Brain microvascular endothelial cell (primary cell): ENCODE data around the gene METTL6.

Experiments
- DNase-seq: peaks from one replicate; pipeline ENCODE4 v3.0.0-alpha.2; 2020
- H3K27ac ChIP-seq: fragments of 250-450 bp; sonication (Bioruptor Pico); 2 replicates; pipeline ENCODE4 v1.5.1; 2020; ENCODE audit warnings: mild to moderate bottlenecking, moderate library complexity
- H3K27me3 ChIP-seq: fragments of 250-450 bp; sonication (Bioruptor Pico); replicated peaks from 2 replicates; pipeline ENCODE4 v1.5.1; 2020; ENCODE audit warnings: mild to moderate bottlenecking
- H3K36me3 ChIP-seq: fragments of 250-450 bp; sonication (Bioruptor Pico); replicated peaks from 2 replicates; pipeline ENCODE4 v1.5.1; 2020; ENCODE audit warnings: mild to moderate bottlenecking
- H3K4me3 ChIP-seq: 2 replicates; pipeline ENCODE4 v1.5.1; 2011; ENCODE audit warnings: low read depth, mild to moderate bottlenecking, control low read depth, low read length, moderate library complexity
- in situ Hi-C: cut with HindIII; loops from 2 replicates; pipeline ENCODE4 v1.10.0; 2017; ENCODE audit warnings: low sequenced_read_pairs, low pct_ligation_motif_present
- TF ChIP-seq, protein P1 (sequence below): IDR thresholded peaks from 2 replicates; pipeline ENCODE4 v1.5.1; 2011; ENCODE audit warnings: low read depth, mild to moderate bottlenecking, moderate library complexity, low read length, control low read depth, inconsistent platforms; ENCODE audit errors: missing control alignments

The METTL6 gene

DNA sequence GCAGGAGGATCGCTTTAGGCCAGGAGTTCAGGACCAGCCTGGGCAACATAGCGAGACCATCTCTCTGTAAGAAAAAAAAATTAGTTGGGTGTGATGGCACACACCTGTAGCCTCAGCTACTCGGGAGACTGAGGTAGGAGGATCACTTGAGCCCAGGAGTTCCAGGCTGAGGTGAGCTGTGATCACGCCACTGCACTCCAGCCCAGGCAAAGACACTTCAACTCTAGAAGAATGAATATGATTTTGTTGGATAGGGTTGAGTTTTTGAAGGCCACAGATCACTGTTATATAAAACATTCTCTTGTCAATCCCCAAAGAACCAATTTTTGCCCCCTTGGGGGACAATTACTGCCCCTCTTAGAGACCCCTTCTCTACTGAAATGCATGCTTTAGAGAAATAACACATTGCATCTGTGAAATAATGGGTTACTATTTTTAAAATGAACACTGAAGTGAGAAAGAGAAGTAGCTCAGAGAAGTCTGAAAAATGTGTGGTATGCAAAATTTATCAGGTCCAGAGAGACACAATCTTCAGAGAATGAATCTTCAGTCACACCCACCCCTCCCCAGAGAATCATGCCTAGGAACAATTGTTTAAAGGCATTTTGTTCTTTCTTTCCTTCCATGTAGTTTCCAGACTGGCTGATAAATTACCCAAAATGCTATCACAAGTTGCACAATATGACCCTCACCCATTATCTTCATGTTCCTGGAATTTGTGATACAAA, 42.7 kb downstream of the METTL6 start:
- in situ Hi-C loops = no loop called here

DNA sequence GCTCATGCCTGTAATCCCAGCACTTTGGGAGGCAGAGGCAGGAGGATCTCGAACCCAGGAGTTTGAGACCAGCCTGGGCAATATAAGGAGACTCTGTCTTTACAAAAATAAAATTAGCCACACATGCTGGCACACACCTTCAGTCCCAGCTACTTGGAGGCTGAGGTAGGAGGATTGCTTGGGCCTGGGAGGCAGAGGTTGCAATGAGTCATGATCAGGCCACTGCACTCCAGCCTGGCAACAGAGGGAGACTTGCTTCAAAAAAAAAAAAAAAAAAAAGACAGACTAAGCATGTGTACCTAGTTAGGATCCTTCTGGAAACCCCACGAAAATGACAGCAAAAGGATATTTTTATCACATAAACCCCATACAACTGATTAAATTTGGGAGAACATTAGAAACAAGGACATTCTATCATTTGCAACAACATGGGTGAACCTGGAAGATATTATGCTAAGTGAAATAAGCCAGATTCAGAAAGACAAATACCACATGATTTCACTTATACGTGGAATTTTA, 44.9 kb downstream of the METTL6 start:
- DNase-seq = no peak
- Histone ChIP-seq H3K36me3 (no peaks in the 10 kb centered on the region), H3K4me3 (no peak overlapping the region), H3K27me3 (no peaks in the 10 kb centered on the region), H3K27ac (no peak overlapping the region)
- in situ Hi-C loops = no loop called here
- TF ChIP-seq, protein P1, sequence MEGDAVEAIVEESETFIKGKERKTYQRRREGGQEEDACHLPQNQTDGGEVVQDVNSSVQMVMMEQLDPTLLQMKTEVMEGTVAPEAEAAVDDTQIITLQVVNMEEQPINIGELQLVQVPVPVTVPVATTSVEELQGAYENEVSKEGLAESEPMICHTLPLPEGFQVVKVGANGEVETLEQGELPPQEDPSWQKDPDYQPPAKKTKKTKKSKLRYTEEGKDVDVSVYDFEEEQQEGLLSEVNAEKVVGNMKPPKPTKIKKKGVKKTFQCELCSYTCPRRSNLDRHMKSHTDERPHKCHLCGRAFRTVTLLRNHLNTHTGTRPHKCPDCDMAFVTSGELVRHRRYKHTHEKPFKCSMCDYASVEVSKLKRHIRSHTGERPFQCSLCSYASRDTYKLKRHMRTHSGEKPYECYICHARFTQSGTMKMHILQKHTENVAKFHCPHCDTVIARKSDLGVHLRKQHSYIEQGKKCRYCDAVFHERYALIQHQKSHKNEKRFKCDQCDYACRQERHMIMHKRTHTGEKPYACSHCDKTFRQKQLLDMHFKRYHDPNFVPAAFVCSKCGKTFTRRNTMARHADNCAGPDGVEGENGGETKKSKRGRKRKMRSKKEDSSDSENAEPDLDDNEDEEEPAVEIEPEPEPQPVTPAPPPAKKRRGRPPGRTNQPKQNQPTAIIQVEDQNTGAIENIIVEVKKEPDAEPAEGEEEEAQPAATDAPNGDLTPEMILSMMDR = no peak

More for the DNA sequence above, 42.7 kb downstream of the METTL6 start:
- Histone ChIP-seq H3K27me3 (no peaks in the 10 kb centered on the region), H3K4me3 (no peak overlapping the region), H3K27ac (no peak overlapping the region), H3K36me3 (no peaks in the 10 kb centered on the region)
- TF ChIP-seq, protein P1 = no peak
- no peak for DNase-seq

DNA sequence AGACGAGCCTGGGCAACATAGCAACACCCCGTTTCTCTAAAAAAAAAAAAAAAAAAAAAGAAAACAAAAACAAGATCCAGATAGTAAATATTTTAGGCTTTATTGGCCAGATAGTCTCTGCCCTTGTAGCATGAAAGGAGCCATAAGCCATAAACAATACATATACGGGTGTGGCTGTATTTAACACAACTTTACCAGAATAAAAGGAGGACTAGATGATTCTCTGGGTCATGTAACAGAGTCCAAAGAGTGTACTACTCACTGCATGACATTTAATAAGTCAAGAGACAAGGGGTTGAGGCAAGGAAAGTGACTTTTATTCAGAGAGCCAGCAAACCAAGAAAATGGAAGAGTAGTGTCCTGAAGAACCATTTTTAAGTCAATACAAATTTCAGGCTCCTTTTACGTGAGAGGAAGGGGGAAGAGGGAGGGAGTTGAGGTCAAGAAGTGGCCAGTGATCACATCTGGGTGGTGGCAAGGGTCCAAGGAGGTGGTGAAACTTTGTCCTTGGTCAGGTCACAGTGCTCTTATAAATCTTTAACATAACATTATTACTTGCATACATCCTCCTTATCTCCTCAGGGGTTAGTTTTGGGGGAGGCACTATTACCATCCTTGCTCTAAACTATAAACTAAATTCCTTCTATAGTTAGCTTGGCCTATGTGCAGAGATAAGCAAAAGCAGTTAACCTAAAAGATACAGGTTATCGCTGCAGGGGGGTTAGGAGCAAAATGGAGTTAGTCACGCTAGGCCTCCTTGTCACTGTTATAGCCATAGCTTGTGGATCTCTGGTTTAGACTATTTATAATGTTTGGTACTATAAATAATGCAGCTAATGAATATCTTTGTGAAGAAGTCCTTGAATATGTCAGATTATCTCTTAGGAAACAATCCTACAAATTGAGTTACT, 46.1 kb downstream of the METTL6 start:
- TF ChIP-seq, protein P1 = no peak
- Histone ChIP-seq H3K27me3 (no peaks in the 10 kb centered on the region), H3K4me3 (no peak overlapping the region), H3K36me3 (no peaks in the 10 kb centered on the region), H3K27ac (no peak overlapping the region)
- DNase-seq = no peak
- in situ Hi-C loops = no loop called here

DNA sequence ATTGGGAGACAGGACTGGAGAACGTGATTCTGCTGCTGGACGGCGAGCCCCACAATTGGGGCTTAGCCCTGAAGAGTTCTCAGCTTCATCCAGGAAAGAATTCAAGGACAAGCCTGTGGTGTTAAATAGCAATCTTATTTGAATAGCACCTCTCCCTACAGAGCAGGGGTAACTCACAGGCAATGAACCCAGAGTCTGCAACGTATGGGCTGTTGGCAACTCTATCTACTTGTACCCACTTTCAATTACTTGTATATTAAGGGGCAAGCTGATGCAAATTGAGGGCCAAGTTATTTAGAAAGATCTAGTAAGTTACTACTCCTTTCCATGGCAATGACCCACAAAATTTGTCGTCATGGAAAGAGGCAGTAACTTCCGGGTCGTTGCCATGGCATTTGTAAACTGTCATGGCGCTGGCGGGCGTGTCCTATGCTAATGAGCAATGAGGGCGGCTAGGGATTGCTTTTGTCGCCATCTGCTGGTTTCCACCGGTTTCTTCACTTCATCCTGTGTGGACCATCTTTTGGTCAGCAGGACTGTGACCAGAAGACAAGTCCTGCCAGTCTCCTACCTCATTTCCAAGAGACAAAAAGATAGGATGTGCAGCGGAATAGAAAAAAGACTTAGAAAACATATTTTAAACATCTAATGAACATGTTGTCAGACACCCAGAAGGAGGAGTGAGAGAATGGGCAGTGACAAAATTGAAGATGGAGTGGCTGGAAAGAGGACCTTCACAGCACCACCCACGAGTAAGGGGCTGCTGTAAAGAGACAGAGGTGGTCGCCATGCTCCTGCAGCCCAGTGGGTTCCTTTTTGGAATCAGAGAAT, 49.2 kb downstream of the METTL6 start:
- DNase-seq = peak; percentile 97
- H3K36me3 ChIP-seq = no peaks in the 10 kb centered on the region
- H3K4me3 ChIP-seq = no peak overlapping the region
- peak overlapping the region; percentile 49 for H3K27ac ChIP-seq
- TF ChIP-seq, protein P1 = peak; percentile 90
- no peaks in the 10 kb centered on the region for H3K27me3 ChIP-seq
- in situ Hi-C loops = no loop called here

DNA sequence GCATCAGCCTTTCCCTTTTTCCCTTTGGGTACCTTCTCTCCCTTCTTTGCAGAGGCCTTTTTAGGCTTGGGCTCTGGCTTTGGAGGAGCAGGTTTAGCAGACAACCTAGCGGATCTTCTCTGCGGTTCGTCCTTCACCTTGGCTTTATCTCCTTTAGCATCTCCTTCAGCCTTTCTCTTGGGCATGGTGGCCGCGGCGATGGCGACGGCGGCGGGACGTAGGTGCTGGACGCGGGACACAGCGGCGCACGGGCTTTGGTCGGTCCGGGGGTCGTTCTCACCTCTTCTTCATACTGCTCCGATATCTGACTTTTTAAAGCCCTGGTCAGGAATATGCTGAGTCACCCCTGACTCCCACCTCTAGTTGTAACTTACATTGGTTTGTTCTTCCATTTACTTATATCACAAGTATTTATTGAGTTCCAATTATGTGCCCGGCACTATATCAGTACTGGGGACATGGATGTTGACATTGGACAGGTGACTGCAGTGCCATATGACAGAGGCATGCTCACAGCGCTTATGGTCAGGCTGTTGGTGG, 51.8 kb downstream of the METTL6 start:
- TF ChIP-seq, protein P1 = no peak
- no peak for DNase-seq
- in situ Hi-C loops = no loop called here

More for the DNA sequence above, 51.8 kb downstream of the METTL6 start:
- H3K27me3 ChIP-seq = no peaks in the 10 kb centered on the region
- no peak overlapping the region for H3K27ac ChIP-seq
- no peak overlapping the region for H3K4me3 ChIP-seq
- H3K36me3 ChIP-seq = no peaks in the 10 kb centered on the region
